PC-9 (cell line): ENCODE data around the gene DSTYK.

ENCODE experiments used
- CTCF ChIP-seq: fragments of 200-600 bp; sonication (generic); conservative IDR thresholded peaks from 2 replicates; pipeline ENCODE4 v1.6.1; 2017; ENCODE audit warnings: mixed run types, antibody characterized with exemption, mild to moderate bottlenecking, moderate library complexity
- EZH2 ChIP-seq: fragments of 200-600 bp; sonication (generic); IDR thresholded peaks from 2 replicates; pipeline ENCODE4 v1.8.0; 2017; ENCODE audit warnings: antibody characterized with exemption, low read depth

GRCh38 chr1:205169248-205169647 lies 42.3 kb downstream of the DSTYK start:
- TF ChIP-seq CTCF (no peak), EZH2 (no peak)
